Activated CD4-positive, alpha-beta memory T cell treated with anti-CD3 and anti-CD28 coated beads, Interleukin-2, amount 10 ng/mL, durations not matched to agents 7 days and 5 days (primary cell): ENCODE results near the gene CSNK1G1. TPM values are rescaled to one million over a fixed set of nuclear protein-coding genes. Genes with fewer than 3 reads are reported as not detected.
"Not testable (repeated sequence)": the region's sequence is repeated elsewhere in the genome, so short reads cannot be mapped to it uniquely, and the experiment has no call there.

Experiments
- CTCF ChIA-PET: fragments of 350-600 bp; sonication (Branson Sonifier 250); formaldehyde crosslinking; loops from one replicate; lab custom pipeline; 2021; ENCODE audit warnings: antibody characterized with exemption, inconsistent platforms; lab: Charles Lee
- POLR2A ChIA-PET: fragments of 350-600 bp; sonication (Branson Sonifier 250); formaldehyde crosslinking; loops from one replicate; lab custom pipeline; 2021; ENCODE audit warnings: antibody characterized with exemption; lab: Charles Lee
- DNase-seq: peaks from one replicate; pipeline ENCODE4 v3.0.0-alpha.2; 2020
- H3K27ac Mint-ChIP-seq: one replicate; pipeline ENCODE4 v1.8.0; 2021; ENCODE audit warnings: mild to moderate bottlenecking, mixed read lengths
- H3K27me3 Mint-ChIP-seq: one replicate; pipeline ENCODE4 v1.8.0; 2021; ENCODE audit warnings: mixed read lengths
- H3K36me3 Mint-ChIP-seq: one replicate; pipeline ENCODE4 v1.8.0; 2021; ENCODE audit warnings: low read depth, mixed read lengths
- H3K4me1 Mint-ChIP-seq: one replicate; pipeline ENCODE4 v1.8.0; 2021; ENCODE audit warnings: mixed read lengths
- H3K4me3 Mint-ChIP-seq: one replicate; pipeline ENCODE4 v1.8.0; 2021; ENCODE audit warnings: mild to moderate bottlenecking, mixed read lengths
- H3K9me3 Mint-ChIP-seq: one replicate; pipeline ENCODE4 v1.8.0; 2021; ENCODE audit warnings: mixed read lengths
- total RNA-seq, 2 experiments: library from RNA; stranded (reverse); gene quantifications; one replicate each; pipeline ENCODE4 v1.2.3, GENCODE V29; 2021

CSNK1G1 gene
- total RNA-seq, 2 experiments from 2014 or later: 27.9 to 28.2 TPM

DNA sequence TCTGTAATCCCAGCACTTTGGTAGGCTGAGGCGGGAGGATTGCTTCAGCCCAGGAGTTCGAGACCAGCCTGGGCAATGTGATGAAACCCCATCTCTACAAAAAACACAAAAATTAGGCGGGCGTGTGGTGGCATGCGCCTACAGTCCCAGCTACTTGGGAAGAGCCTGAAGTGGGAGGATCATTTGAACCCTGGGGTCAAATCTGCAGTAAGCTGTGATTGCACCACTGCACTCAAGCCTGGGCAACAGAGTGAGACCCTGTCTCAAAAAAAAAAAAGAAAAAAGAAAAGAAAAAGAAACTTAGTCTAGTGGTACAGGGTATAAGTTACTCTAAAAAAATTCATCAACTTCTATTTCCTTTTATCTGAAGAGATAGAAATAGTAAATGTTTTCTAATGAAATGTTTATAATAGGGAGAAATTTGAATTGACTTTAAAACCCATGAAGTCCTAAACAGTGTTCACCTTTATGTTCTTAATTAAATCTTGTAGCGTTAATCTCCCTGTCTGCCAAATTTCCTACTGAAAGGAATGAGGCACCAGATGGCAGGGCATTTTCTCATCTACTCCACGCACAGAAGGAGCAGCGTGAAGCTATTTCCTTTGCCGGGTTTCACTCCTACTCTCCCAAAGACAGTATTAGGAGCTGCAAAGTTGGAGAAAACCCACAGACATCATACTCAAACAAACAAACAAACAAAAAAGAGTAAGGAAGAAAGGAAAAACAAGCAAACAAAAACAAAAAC lies 23.4 kb upstream of the CSNK1G1 start:
- Mint-ChIP-seq H3K4me3 (peak overlapping the region; percentile 90), H3K27ac (peak overlapping the region; percentile 75), H3K4me1 (peaks cover 35% of the 10 kb centered on the region), H3K36me3 (peaks cover 31% of the 10 kb centered on the region), H3K27me3 (no peaks in the 10 kb centered on the region), H3K9me3 (no peaks in the 10 kb centered on the region)
- DNase-seq: no peak
- CTCF ChIA-PET: interaction anchor here (0.7 to 1.8 kb wide), 3 partner anchors 21 to 286 kb away, joined by 3 to 5 read pairs (median 3); no protein-coding TSS in a partner anchor
- POLR2A ChIA-PET: interaction anchor here (0.6 to 2.7 kb wide), 7 partner anchors 8 to 546 kb away, joined by 3 to 9 read pairs (median 4); partner anchors contain the start of genes HERC1 and TRIP4

DNA sequence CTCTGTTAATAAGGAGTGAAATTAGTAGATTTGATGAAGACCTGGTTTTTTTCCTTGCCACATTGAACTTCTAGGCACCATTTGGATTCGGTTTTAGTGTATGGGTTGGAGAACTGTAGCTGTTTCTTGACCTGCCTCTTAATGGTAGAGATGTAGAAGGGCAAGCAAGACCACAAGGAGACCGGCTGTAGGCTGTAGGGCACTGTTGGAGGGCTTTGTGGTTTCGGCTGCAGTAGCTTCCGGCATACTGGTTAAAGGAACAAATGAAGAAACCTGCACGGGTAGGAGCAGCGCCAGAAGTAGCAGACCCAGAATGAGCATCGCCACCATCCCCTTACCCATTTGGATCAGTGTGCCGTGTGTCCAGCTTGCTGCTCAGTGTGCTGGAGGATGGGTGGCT lies 17.4 kb upstream of the CSNK1G1 start:
- Mint-ChIP-seq H3K36me3 (peaks cover 40% of the 10 kb centered on the region), H3K9me3 (no peaks in the 10 kb centered on the region), H3K4me3 (no peak overlapping the region), H3K27me3 (no peaks in the 10 kb centered on the region), H3K4me1 (peaks cover 20% of the 10 kb centered on the region), H3K27ac (peak overlapping the region; percentile 20)
- CTCF ChIA-PET: interaction anchor here (0.8 kb wide), 1 partner anchor 14 kb away, joined by 3 read pairs; the partner anchor contains the start of gene TRIP4
- no peak for DNase-seq
- POLR2A ChIA-PET: interaction anchor here (1.7 kb wide), 1 partner anchor 14 kb away, joined by 8 read pairs; the partner anchor contains the start of gene TRIP4

DNA sequence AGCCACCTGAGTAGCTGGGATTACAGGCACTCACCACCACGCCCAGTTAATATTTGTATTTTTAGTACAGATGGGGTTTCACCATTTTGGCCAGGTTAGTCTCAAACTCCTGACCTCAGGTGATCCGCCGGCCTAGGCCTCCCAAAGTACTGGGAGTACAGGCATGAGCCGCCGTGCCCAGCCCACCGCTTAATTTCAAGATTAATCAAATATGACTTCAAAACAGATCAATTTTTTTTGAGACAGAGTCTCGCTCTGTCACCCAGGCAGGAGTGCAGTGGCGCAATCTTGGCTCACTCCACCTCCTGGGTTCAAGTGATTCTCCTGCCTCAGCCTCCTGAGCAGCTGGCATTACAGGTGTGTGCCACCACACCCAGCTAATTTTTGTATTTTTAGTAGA lies 15.4 kb upstream of the CSNK1G1 start:
- POLR2A ChIA-PET, H3K9me3 Mint-ChIP-seq, DNase-seq, H3K27me3 Mint-ChIP-seq, H3K27ac Mint-ChIP-seq, CTCF ChIA-PET, H3K4me3 Mint-ChIP-seq: not testable (repeated sequence)
- Mint-ChIP-seq H3K36me3 (peaks cover 39% of the 10 kb centered on the region), H3K4me1 (peaks cover 15% of the 10 kb centered on the region)

DNA sequence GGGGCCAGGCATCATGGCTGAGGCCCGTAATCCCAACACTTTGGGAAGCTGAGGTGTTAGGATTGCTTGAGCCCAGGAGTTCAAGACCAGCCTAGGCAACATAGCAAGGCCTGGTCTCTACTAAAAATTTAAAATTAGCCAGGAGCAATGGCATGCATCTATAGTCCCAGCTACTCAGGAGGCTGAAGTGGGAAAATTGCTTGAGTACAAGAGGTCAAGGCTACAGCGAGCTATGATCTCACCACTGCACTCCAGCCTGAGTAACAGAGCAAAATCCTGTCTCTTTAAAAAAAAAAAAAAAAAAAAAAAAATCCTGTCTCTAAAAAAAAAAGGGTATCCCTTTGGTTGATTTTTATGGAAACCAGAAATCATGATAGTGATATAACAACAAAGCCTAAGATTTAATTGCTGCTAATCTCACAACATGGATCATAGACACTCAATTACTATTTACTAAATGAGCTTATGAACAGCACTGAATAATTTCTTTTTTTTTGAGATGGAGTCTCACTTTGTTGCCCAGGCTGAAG lies 13.2 kb upstream of the CSNK1G1 start:
- ChIA-PET CTCF (interaction anchor here (0.6 to 1.6 kb wide), 4 partner anchors 11 to 440 kb away, joined by 3 to 5 read pairs (median 4); no protein-coding TSS in a partner anchor), POLR2A (interaction anchor here (1.3 kb wide), 1 partner anchor 11 kb away, joined by 6 read pairs; no protein-coding TSS in a partner anchor)
- Mint-ChIP-seq H3K9me3 (no peaks in the 10 kb centered on the region), H3K27ac (no peak overlapping the region), H3K4me1 (peaks cover 12% of the 10 kb centered on the region), H3K36me3 (peaks cover 29% of the 10 kb centered on the region), H3K27me3 (no peaks in the 10 kb centered on the region), H3K4me3 (no peak overlapping the region)
- no peak for DNase-seq

DNA sequence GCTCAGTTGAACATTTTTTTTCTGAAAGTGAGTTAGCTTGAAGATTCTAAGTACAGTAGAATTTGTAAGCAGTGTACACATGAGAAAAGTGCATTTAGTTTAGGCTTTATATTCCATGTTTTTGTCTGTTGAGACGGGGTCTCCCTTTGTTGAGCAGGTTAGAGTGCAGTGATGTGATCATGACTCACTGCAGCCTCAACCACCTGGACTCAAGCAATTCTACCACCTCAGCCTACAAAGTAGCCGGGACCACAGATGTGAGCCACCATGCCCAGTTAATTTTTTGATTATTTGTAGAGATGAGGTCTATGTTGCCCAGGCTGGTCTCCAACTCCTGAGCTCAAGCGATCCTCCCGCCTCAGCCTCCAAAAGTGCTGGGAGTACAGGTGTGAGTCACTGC lies 5.3 kb upstream of the CSNK1G1 start:
- DNase-seq: no peak
- H3K9me3 Mint-ChIP-seq: no peaks in the 10 kb centered on the region
- H3K27me3 Mint-ChIP-seq: no peaks in the 10 kb centered on the region
- H3K27ac Mint-ChIP-seq: no peak overlapping the region
- H3K36me3 Mint-ChIP-seq: peaks cover 7% of the 10 kb centered on the region
- ChIA-PET CTCF (no interaction called here), POLR2A (interaction anchor here (1.3 kb wide), 1 partner anchor 199 kb away, joined by 3 read pairs; the partner anchor contains the start of gene PPIB)
- peaks cover 22% of the 10 kb centered on the region for H3K4me1 Mint-ChIP-seq
- H3K4me3 Mint-ChIP-seq: no peak overlapping the region

DNA sequence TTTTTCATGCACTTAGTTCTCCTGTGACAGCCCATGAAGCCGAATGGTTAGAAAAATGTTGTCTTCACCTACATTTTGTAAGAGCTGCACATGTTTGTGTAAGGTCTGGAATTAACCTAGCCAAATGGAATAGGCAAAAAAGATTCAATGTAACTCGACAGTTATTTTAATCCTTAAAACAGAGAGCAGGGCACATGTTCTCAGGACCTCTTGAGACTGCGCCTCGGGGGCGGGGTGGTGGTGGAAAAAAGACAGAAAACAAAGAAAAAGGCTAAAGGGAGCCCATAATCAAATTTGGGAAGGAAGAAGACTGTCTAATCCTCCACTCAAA lies 702 bp upstream of the CSNK1G1 start:
- Mint-ChIP-seq H3K36me3 (peaks cover 5% of the 10 kb centered on the region), H3K9me3 (no peaks in the 10 kb centered on the region), H3K27ac (peak overlapping the region; percentile 78), H3K4me3 (peak overlapping the region; percentile 91), H3K4me1 (peaks cover 35% of the 10 kb centered on the region), H3K27me3 (no peaks in the 10 kb centered on the region)
- ChIA-PET CTCF (interaction anchor here (1.0 to 2.2 kb wide), 4 partner anchors 141 to 263 kb away, joined by 3 to 6 read pairs (median 3); partner anchors contain the start of gene CIAO2A), POLR2A (interaction anchor here (0.9 to 2.4 kb wide), 2 partner anchors 31 to 109 kb away, joined by 3 to 10 read pairs; partner anchors contain the start of gene TRIP4)
- no peak for DNase-seq

DNA sequence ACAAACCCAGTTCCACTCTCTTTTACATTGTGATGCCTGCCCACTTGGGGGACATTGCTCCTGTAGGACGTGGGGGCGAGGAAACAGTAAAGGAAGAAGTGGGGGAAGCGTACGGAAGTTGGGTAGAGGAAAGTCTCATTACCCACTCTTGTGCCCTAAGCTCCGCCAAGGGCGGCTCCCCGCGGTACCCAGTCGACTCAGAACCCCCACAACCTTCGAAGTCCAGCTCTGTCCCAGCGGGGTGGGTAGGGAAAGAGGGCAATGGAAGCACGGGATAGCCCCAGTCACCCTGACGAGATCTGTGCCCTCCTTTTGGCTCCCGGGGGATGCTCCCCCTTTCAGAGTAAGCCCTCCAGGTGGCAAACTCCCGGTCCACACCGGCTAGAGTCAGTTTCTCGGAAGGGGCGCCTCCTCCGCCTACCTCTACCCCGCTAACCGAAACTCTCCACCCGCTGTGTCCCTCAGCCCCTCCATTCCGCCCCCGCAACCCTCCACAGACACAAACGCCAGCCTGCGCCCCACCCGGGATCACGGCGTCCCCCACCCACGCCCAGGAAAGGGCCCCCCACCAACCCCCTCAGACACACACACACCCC lies 527 bp downstream of the CSNK1G1 start:
- peak overlapping the region; percentile 91 for H3K4me3 Mint-ChIP-seq
- H3K36me3 Mint-ChIP-seq: peaks cover 8% of the 10 kb centered on the region
- DNase-seq: peak; percentile 28
- H3K27ac Mint-ChIP-seq: peak overlapping the region; percentile 78
- H3K4me1 Mint-ChIP-seq: peaks cover 35% of the 10 kb centered on the region
- H3K27me3 Mint-ChIP-seq: no peaks in the 10 kb centered on the region
- POLR2A ChIA-PET: interaction anchor here (0.7 to 2.4 kb wide), 6 partner anchors 10 to 259 kb away, joined by 3 to 10 read pairs (median 4); partner anchors contain the start of genes PCLAF and TRIP4
- CTCF ChIA-PET: interaction anchor here (1.5 kb wide), 1 partner anchor 81 kb away, joined by 4 read pairs; no protein-coding TSS in a partner anchor
- H3K9me3 Mint-ChIP-seq: no peaks in the 10 kb centered on the region

DNA sequence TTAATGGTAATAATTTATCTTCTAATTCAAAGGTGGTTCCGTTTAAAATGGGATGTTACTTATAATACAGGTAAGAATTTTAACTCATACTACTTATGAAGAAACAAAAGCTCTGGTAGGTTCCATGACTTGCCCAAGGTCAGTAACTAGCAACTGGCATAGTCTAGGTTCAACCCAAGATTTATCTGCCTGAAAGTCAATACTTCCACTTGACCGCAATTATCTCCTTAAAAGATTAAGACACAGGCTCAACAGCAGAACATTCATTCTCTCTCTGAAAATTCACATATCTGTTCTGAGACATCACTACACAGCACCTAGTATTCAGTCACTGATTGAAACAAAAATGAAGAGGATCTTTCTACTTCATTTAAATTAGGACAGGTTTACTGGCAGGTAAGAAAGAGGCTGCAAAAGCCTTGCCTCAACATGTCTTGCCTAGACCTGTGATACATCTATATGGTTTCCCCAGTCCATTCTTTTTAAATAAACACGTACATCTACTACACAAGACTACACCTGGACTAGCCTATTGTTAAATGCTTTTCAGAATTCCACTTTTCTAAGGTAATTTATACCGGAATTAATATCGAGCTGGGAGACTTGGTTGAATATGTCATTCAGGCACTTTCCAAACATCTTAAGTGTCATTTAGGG lies 1.2 kb downstream of the CSNK1G1 start:
- peak overlapping the region; percentile 91 for H3K4me3 Mint-ChIP-seq
- ChIA-PET CTCF (interaction anchor here (1.5 kb wide), 1 partner anchor 81 kb away, joined by 4 read pairs; no protein-coding TSS in a partner anchor), POLR2A (interaction anchor here (0.7 to 2.4 kb wide), 5 partner anchors 10 to 258 kb away, joined by 3 to 10 read pairs (median 4); partner anchors contain the start of genes PCLAF and TRIP4)
- H3K27ac Mint-ChIP-seq: peak overlapping the region; percentile 78
- DNase-seq: no peak
- H3K4me1 Mint-ChIP-seq: peaks cover 33% of the 10 kb centered on the region
- H3K27me3 Mint-ChIP-seq: no peaks in the 10 kb centered on the region
- no peaks in the 10 kb centered on the region for H3K9me3 Mint-ChIP-seq
- H3K36me3 Mint-ChIP-seq: peaks cover 8% of the 10 kb centered on the region

DNA sequence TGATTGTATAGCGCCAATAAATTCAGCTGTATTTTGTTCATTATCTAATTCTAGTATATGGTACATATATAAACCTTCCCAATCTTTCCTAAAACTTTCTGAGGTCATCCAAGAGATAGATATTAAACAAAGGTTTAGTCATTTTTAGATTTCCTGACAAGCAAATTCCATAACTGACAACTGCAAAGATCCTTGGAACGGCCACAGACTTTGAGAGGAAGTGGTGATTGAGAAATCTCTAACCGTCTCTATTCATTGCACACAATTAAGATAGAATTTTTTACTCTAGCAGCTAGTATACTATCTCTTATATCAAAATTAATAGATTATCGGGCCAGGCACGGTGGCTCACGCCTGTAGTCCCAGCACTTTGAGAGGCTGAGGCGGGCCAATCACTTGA lies 4.7 kb downstream of the CSNK1G1 start:
- CTCF ChIA-PET: interaction anchor here (1.8 kb wide), 1 partner anchor 13 kb away, joined by 5 read pairs; no protein-coding TSS in a partner anchor
- Mint-ChIP-seq H3K4me3 (no peak overlapping the region), H3K27me3 (no peaks in the 10 kb centered on the region), H3K27ac (no peak overlapping the region), H3K9me3 (no peaks in the 10 kb centered on the region), H3K4me1 (peaks cover 13% of the 10 kb centered on the region), H3K36me3 (peaks cover 23% of the 10 kb centered on the region)
- POLR2A ChIA-PET: interaction anchor here (1.2 to 1.4 kb wide), 2 partner anchors 10 to 30 kb away, joined by 3 to 4 read pairs; partner anchors contain the start of gene PCLAF
- DNase-seq: no peak

DNA sequence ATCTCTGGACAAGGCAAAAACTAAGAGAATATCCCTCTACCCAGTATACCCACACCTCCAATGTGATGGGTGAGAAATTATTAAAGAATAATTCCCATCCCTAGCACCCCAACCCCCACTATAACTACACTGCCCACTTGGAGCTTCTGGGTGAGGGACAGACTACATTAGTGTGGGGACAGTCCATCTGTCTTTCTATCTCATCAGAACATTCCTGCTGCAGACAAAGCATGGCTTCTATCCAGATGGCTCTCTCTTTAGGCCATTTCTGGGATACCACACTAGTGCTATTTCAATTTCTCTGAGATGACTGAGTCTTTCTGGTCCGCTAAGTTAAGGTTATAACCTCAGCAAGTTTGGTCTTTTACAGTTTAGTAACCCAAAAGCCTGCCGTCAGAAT lies 6.6 kb downstream of the CSNK1G1 start:
- CTCF ChIA-PET: interaction anchor here (0.9 kb wide), 2 partner anchors 7 to 16 kb away, joined by 3 read pairs; no protein-coding TSS in a partner anchor
- Mint-ChIP-seq H3K4me3 (no peak overlapping the region), H3K4me1 (peaks cover 12% of the 10 kb centered on the region), H3K27me3 (no peaks in the 10 kb centered on the region), H3K9me3 (no peaks in the 10 kb centered on the region), H3K27ac (no peak overlapping the region), H3K36me3 (peaks cover 18% of the 10 kb centered on the region)
- POLR2A ChIA-PET: interaction anchor here (1.2 kb wide), 1 partner anchor 13 kb away, joined by 3 read pairs; no protein-coding TSS in a partner anchor
- no peak for DNase-seq

DNA sequence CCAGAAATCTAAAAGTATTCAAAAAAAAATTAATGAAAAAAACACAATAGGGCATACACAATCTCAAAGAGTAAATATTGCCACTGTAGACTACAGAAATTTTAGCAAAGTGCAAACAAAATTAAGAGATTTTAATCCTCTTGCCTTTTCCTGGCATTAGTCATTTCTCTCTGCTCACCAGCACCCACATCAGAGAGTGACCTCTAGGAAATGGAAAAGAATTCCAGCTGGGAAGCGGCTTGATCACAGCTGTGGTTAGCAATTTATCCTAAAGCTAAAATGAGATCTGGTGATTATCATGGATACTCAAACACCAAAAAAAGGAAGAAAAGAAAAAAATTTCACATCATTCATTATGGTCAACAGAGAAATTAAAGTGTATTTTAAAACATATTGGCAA lies 7.5 kb downstream of the CSNK1G1 start:
- H3K4me1 Mint-ChIP-seq: peaks cover 12% of the 10 kb centered on the region
- no peak overlapping the region for H3K27ac Mint-ChIP-seq
- H3K27me3 Mint-ChIP-seq: no peaks in the 10 kb centered on the region
- ChIA-PET CTCF (no interaction called here), POLR2A (interaction anchor here (1.0 kb wide), 1 partner anchor 32 kb away, joined by 3 read pairs; no protein-coding TSS in a partner anchor)
- no peak overlapping the region for H3K4me3 Mint-ChIP-seq
- no peaks in the 10 kb centered on the region for H3K9me3 Mint-ChIP-seq
- no peak for DNase-seq
- H3K36me3 Mint-ChIP-seq: peaks cover 18% of the 10 kb centered on the region

DNA sequence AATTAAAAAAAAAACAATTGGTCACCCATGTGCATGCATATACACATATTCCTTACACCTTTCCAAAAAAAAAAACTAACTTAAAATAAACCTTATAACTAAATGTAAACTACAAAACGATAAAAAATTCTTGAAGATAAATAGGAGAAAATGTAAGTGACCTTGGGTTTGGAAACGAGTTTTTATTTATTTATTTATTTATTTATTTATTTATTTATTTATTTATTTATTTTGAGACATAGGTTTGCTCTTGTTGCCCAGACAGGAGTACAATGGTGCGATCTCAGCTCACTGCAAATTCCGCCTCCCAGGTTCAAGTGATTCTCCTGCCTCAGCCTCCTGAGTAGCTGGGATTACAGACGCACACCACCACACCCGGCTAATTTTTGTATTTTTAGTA lies 9.7 kb downstream of the CSNK1G1 start:
- H3K36me3 Mint-ChIP-seq: peaks cover 31% of the 10 kb centered on the region
- H3K27me3 Mint-ChIP-seq, POLR2A ChIA-PET, CTCF ChIA-PET, DNase-seq, H3K9me3 Mint-ChIP-seq, H3K27ac Mint-ChIP-seq, H3K4me3 Mint-ChIP-seq: not testable (repeated sequence)
- H3K4me1 Mint-ChIP-seq: peaks cover 13% of the 10 kb centered on the region
